ENCODE data around the gene PPT2. TPM values are rescaled to one million over a fixed set of nuclear protein-coding genes. Genes with fewer than 3 reads are reported as not detected.

The PPT2 gene
- total and polyA plus RNA-seq, 2 donors (not counting 3 experiments of a cell fraction or from before 2014, with no cell fraction given) = 27.2 to 47.3 TPM

DNA sequence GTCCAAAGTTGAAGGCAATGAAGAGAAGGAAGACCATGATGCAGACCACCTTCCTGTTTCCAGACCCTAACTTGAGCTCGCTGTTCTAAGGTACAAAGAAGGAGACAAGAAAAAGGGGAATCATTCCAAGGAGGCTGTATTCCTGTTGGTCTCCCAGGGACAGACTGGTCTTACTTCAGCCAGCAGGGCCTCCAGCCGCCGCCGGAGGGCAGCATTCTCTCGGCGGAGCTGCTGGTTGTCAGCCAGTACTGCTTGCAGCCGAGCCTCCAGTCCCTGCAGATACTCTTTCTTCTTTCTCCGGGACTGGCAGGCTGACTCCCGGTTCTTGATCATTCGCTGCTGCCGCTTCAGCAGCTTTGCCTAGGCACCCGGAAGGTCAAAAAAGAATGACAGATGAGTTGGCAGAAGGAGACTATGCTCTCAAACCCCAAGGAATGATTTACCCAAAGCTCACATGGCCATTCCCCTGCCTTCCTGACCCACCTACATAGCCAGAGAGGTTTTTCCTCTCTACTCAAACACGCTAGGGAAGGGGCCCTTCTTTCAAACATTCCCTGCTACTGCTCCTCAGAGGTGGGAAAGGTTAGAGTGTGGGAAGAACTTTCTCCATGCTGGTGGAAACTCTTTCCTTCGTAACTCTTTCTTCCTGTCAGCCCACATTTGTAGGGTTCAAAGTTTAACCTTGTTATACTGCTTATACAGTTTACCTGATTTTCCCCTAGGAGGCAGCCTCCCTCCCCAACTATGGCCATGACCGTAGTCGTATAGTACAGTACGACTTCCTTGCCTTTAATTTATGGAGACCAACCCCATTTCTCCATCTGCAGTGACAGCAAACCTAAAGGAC is 34.9 kb upstream of the PPT2 start:
- Histone ChIP-seq H3K36me3 (ENCODE audit: control insufficient read depth in 2 of 2, extremely low read depth in 1 of 2, insufficient read depth in 2 of 2, low read length in 2 of 2) (peaks cover 17 to 54% of the 10 kb centered on the region in 2 experiments), H3K9me1 (replicated peaks; ENCODE audit: control insufficient read depth, extremely low read depth, insufficient read depth, low read length) (no peaks in the 10 kb centered on the region), H3K27me3 (ENCODE audit: control insufficient read depth in 2 of 2, insufficient read depth in 2 of 2, low read length in 2 of 2) (no peaks in the 10 kb centered on the region), H3K4me3 (replicated peaks in 1 of 3; ENCODE audit: insufficient read depth in 1 of 3, low read depth in 1 of 3, low read length in 3 of 3) (no peak overlapping the region), H3K27ac (ENCODE audit: insufficient read depth, low read depth, low read length) (no peak overlapping the region), H3K4me1 (ENCODE audit: control insufficient read depth, extremely low read depth, insufficient read depth, low read length) (no peaks in the 10 kb centered on the region), H3K9me3 (replicated peaks; ENCODE audit: control insufficient read depth, insufficient read depth, low read length) (no peaks in the 10 kb centered on the region), H3K79me2 (ENCODE audit: control insufficient read depth, insufficient read depth, low read length) (no peaks in the 10 kb centered on the region), H4K20me1 (replicated peaks; ENCODE audit: control insufficient read depth, extremely low read depth, insufficient read depth, low read length) (no peaks in the 10 kb centered on the region), H3K4me2 (ENCODE audit: insufficient read depth, low read length) (no peak overlapping the region), H3K9ac (replicated peaks; ENCODE audit: extremely low read depth, insufficient read depth, low read length) (no peak overlapping the region), H2AFZ (ENCODE audit: low read depth, low read length) (no peak overlapping the region)
- peak; percentile 87 for DNase-seq (ENCODE audit: low read depth, low spot score)
- intact Hi-C loops (cut with micrococcal nuclease) (loop anchor here (1.0 to 10.0 kb wide), 4 partner anchors 35 to 296 kb away; partner anchors contain the start of gene PPT2), dilution Hi-C loops (cut with MboI; ENCODE audit: extremely low pct_ligation_motif_present, low sequenced_read_pairs) (no loop called here)
- peak; percentile 93 for FAIRE-seq
- CTCF ChIA-PET = interaction anchor here (0.6 to 2.8 kb wide), 22 partner anchors 9 to 668 kb away, joined by 3 to 24 read pairs (median 4); partner anchors contain the start of genes ATF6B, EGFL8, FKBPL and GPSM3
- POLR2A ChIA-PET = no interaction called here
- BruUV-seq (replicated peaks) = no TSS peak
- TF ChIP-seq POLR2AphosphoS5 (IDR thresholded peaks at IDR 0.05; ENCODE audit: insufficient read depth, low read depth, low read length) (peak; percentile 19), FOS (IDR thresholded peaks at IDR 0.05; ENCODE audit: borderline replicate concordance, insufficient read depth, low read length) (no peak)
- TF ChIP-seq, protein P1, sequence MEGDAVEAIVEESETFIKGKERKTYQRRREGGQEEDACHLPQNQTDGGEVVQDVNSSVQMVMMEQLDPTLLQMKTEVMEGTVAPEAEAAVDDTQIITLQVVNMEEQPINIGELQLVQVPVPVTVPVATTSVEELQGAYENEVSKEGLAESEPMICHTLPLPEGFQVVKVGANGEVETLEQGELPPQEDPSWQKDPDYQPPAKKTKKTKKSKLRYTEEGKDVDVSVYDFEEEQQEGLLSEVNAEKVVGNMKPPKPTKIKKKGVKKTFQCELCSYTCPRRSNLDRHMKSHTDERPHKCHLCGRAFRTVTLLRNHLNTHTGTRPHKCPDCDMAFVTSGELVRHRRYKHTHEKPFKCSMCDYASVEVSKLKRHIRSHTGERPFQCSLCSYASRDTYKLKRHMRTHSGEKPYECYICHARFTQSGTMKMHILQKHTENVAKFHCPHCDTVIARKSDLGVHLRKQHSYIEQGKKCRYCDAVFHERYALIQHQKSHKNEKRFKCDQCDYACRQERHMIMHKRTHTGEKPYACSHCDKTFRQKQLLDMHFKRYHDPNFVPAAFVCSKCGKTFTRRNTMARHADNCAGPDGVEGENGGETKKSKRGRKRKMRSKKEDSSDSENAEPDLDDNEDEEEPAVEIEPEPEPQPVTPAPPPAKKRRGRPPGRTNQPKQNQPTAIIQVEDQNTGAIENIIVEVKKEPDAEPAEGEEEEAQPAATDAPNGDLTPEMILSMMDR (IDR thresholded peaks at IDR 0.05; ENCODE audit: extremely low read depth in 1 of 2, insufficient read depth in 1 of 2, low read depth in 1 of 2, low read length in 2 of 2) = peak; percentile 92 to 96

All from endothelial cell of umbilical vein (primary cell).